Esophagus (tissue), 2 donors: ENCODE measurements around the gene FTSJ3. TPM values are rescaled to one million over a fixed set of nuclear protein-coding genes. Genes with fewer than 3 reads are reported as not detected.

Source experiments
- H3K27ac ChIP-seq, 2 donors: one replicate each; pipeline ENCODE4 v1.5.1; 2013; ENCODE audit warnings: low read depth in 2 of 2, mild to moderate bottlenecking in 2 of 2, inconsistent platforms in 1 of 2, low read length in 1 of 2, moderate library complexity in 1 of 2
- H3K27me3 ChIP-seq, 2 donors: one replicate each; pipeline ENCODE4 v1.6.1; 2013; ENCODE audit warnings: low read length in 2 of 2, control low read depth in 1 of 2, mild to moderate bottlenecking in 1 of 2; ENCODE audit not compliant: insufficient read depth in 2 of 2, control insufficient read depth in 1 of 2
- H3K36me3 ChIP-seq, 2 donors: one replicate each; pipeline ENCODE4 v1.6.1; 2013; ENCODE audit warnings: low read length in 1 of 2; ENCODE audit not compliant: control insufficient read depth in 2 of 2, insufficient read depth in 2 of 2
- H3K4me1 ChIP-seq, 2 donors: one replicate each; pipeline ENCODE4 v1.6.1; 2013; ENCODE audit warnings: low read length in 1 of 2; ENCODE audit not compliant: control insufficient read depth in 2 of 2, insufficient read depth in 2 of 2
- H3K4me3 ChIP-seq, 2 donors: one replicate each; pipeline ENCODE4 v1.5.1; 2013; ENCODE audit warnings: low read length in 2 of 2, mild to moderate bottlenecking in 2 of 2, low read depth in 1 of 2, moderate library complexity in 1 of 2
- H3K9me3 ChIP-seq, 2 donors: one replicate each; pipeline ENCODE4 v1.6.1; 2013; ENCODE audit warnings: mild to moderate bottlenecking in 2 of 2, low read depth in 1 of 2, low read length in 1 of 2, moderate library complexity in 1 of 2; ENCODE audit not compliant: control insufficient read depth in 2 of 2, insufficient read depth in 1 of 2
- WGBS, 2 donors: extraction: QIAGEN DNeasy Blood & Tissue Kit; methylation state at CpG; one replicate each; pipeline ENCODE4 v1.1.7; 2013; 5-methylcytosine and 5-hydroxymethylcytosine counted together
- polyA plus RNA-seq, 2 donors: library from polyadenylated mRNA; stranded (reverse); fragments of 200-250 nt; gene quantifications; one replicate each; pipeline ENCODE4 v1.2.3, GENCODE V29; 2013
- donor health status: healthy with polysubstance abuse.
- donor health status: Bipolar disorder and iron deficiency.

FTSJ3 gene
- polyA plus RNA-seq, 2 donors = 15.1 to 18.5 TPM

- Histone ChIP-seq H3K4me3 (no peak overlapping the region), H3K27ac (peak overlapping the region in 1 of 2 donors; percentile 40), H3K9me3 (no peaks in the 10 kb centered on the region), H3K27me3 (no peaks in the 10 kb centered on the region), H3K36me3 (peaks cover 0 to 2% of the 10 kb centered on the region in 2 donors), H3K4me1 (peaks cover 0 to 2% of the 10 kb centered on the region in 2 donors)
- 49 to 67% methylated on average over 1 of the region's 1 CpG for WGBS, 2 donors
Measured at GRCh38 chr17:63780507-63780906, 47.0 kb downstream of the FTSJ3 start.

DNA sequence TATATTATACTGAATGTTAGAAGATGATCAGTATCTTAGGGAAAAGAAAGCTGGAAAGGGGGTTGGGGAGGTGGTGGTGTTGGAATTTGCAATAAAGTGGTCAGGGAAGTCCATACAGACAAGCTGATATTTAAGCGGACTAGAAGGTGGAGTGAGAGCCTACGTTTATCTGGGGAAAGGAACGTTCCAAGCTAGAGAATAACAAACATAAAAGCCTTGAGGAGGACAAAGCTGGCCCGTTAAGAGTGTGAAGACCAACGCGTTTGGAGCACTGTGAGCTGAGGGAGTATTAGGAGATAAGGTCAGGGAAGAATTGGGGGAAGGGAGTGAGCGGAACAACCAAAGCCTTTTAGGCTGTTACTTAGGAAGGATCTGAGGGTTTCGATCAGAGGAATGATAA is 52.0 kb downstream of the FTSJ3 start:
- Histone ChIP-seq H3K9me3 (no peaks in the 10 kb centered on the region), H3K4me1 (peaks cover 0 to 2% of the 10 kb centered on the region in 2 donors), H3K27me3 (no peaks in the 10 kb centered on the region), H3K36me3 (peaks cover 0 to 2% of the 10 kb centered on the region in 2 donors), H3K4me3 (peak overlapping the region; percentile 89), H3K27ac (no peak overlapping the region)
- WGBS, 2 donors = 21 to 24% methylated on average over 8 of the region's 8 CpGs

- H3K36me3 ChIP-seq = peaks cover 0 to 2% of the 10 kb centered on the region in 2 donors
- peak overlapping the region; percentile 89 for H3K4me3 ChIP-seq
- H3K9me3 ChIP-seq = no peaks in the 10 kb centered on the region
- H3K27me3 ChIP-seq = no peaks in the 10 kb centered on the region
- 0 to 3% methylated on average over 4 of the region's 4 CpGs for WGBS, 2 donors
- peak overlapping the region; percentile 98 to 99 for H3K27ac ChIP-seq
- H3K4me1 ChIP-seq = peaks cover 0 to 2% of the 10 kb centered on the region in 2 donors
Measured at GRCh38 chr17:63774969-63775265, 52.5 kb downstream of the FTSJ3 start.

DNA sequence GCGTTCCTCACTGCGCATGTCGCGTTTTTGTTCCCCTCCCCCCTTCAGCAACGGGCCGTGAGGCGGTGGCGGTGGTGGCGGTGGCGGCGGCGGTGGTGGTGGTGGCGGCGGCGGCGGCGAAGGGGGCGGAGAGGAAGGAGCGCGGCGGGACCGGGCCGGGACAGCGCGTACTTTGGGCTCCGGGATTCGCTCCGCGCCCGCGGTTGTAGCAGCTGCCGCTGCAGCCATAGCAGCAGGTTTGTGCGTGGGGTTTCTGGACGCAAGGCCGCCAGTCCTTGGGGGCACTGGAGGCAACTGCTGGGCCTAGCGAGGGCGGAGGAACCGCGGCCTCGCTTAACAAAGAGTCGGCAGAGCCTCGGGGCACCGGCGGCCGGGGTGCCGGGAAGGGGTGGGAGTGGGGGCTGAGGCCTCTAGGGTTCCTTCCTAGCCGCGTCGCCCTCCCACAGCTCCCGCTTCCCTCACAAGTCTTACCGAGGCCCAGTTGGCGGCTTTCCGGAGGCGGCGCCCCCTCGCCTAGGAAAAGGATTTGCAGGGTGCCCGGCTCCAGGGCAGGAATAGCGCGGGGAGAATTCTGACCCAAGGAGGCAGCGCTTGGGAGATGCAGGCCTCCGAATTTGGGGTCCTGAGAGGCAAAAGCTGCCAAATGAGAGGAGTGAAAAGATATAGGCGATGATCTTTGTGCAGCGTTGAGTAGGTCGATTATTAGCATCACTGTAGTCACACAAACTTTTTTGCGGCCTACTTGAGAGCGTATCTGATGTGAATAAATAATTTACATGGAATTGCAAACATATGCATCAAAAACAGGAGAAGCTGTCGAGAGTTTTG is 53.1 kb downstream of the FTSJ3 start, which contains the start of gene DDX42:
Gene DDX42, plus strand, starts transcription at position 30 of the 828 bp plus-strand sequence. CDS start 12,880 bp downstream, outside the sequence.
- peak within 1 kb of the TSS; percentile 98 to 99 for H3K27ac ChIP-seq
- H3K4me3 ChIP-seq = peak within 1 kb of the TSS; percentile 89
- peaks cover 0 to 2% of the 10 kb centered on the region in 2 donors for H3K4me1 ChIP-seq
- H3K9me3 ChIP-seq = no peaks in the 10 kb centered on the region
- no peaks in the 10 kb centered on the region for H3K27me3 ChIP-seq
- WGBS, 2 donors = 0 to 1% methylated on average over 57 to 64 of the region's 67 CpGs
- peaks cover 0 to 2% of the 10 kb centered on the region in 2 donors for H3K36me3 ChIP-seq

DNA sequence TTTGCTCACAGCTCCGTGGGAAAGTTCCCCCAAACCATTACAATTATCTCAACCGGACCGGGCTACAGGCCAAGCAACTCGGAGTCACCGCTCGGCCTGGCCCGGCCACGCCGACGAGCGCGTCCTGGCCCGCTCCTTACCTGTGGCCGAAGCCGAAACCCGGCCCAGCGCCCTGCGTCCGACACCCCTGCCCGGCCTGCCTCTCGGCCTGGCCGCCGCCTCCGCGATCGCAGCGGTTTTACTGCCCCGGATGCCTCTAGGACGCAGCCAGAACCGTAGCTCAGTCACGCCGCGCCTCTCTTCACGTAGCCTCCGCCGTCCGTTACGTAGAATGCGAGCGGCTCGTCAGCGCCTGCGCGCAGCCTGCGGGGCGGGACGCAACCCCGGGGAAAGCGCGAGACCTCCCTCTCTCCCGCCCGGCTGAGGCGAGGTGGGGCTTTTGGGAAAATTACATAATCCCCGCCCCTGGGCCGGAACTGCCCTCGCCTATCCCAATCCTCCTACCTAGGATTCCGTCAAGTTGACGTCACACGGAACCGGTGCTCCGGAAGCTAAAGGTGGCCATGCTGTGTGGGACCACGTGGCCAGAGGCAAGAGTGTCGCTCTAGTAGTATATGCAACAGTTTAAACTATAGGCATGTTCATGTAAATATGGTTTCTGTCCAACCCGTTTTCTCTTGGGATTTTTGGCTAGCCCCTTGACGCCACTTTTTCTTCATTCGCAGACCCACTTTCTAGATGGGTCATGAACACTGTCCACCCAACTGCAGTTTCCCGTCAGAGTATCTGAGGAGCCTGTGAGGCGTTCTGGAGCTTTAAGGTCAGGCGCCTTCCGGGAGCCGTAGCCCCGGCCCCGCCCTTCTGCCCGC is 54.0 kb downstream of the FTSJ3 start, which contains the start of gene CCDC47:
Gene CCDC47, minus strand, starts transcription at position 326 of the 869 bp plus-strand sequence. CDS start 7,422 bp downstream, outside the sequence.
- H3K9me3 ChIP-seq = no peaks in the 10 kb centered on the region
- H3K27ac ChIP-seq = peak within 1 kb of the TSS; percentile 98 to 99
- peak within 1 kb of the TSS; percentile 89 for H3K4me3 ChIP-seq
- peaks cover 0 to 2% of the 10 kb centered on the region in 2 donors for H3K4me1 ChIP-seq
- no peaks in the 10 kb centered on the region for H3K27me3 ChIP-seq
- H3K36me3 ChIP-seq = peaks cover 0 to 2% of the 10 kb centered on the region in 2 donors
- 0 to 1% methylated on average over 74 of the region's 74 CpGs for WGBS, 2 donors

- Histone ChIP-seq H3K9me3 (no peaks in the 10 kb centered on the region), H3K27ac (peak overlapping the region; percentile 98 to 99), H3K27me3 (no peaks in the 10 kb centered on the region), H3K36me3 (peaks cover 0 to 2% of the 10 kb centered on the region in 2 donors), H3K4me1 (peaks cover 0 to 2% of the 10 kb centered on the region in 2 donors), H3K4me3 (peak overlapping the region; percentile 89)
- 4 to 5% methylated on average over 7 of the region's 7 CpGs for WGBS, 2 donors
Measured at GRCh38 chr17:63772801-63773271, 54.6 kb downstream of the FTSJ3 start.

Other genes starting within 250 kb of the FTSJ3 start
- gene TACO1, start 226.8 kb downstream of the FTSJ3 start, polyA plus RNA-seq = 10 to 100 TPM in 1 of 2 donors, 1 to 10 TPM in 1; 8.5 to 17.2 TPM
- 10 to 100 TPM; 10.5 to 12.1 TPM for gene MAP3K3, start 205.2 kb downstream of the FTSJ3 start, polyA plus RNA-seq
- gene LIMD2, start 127.5 kb downstream of the FTSJ3 start, polyA plus RNA-seq = 1 to 10 TPM; 4.6 to 6.3 TPM
- 10 to 100 TPM; 15.5 to 17.2 TPM for gene STRADA, start 85.9 kb downstream of the FTSJ3 start, polyA plus RNA-seq
- 10 to 100 TPM; 16.3 to 36.4 TPM for gene CCDC47, start 54.1 kb downstream of the FTSJ3 start, polyA plus RNA-seq
- 10 to 100 TPM; 48.7 to 69.6 TPM for gene DDX42, start 53.5 kb downstream of the FTSJ3 start, polyA plus RNA-seq
- gene PSMC5, start 232 bp downstream of the FTSJ3 start, polyA plus RNA-seq = 100 to 1,000 TPM; 137 to 156 TPM
- 10 to 100 TPM; 54.4 to 62.4 TPM for gene SMARCD2, start 15.0 kb upstream of the FTSJ3 start, polyA plus RNA-seq
- not detected for gene CSH2, start 46.0 kb upstream of the FTSJ3 start, polyA plus RNA-seq
- not detected for gene GH2, start 54.3 kb upstream of the FTSJ3 start, polyA plus RNA-seq
- gene CSH1, start 68.9 kb upstream of the FTSJ3 start, polyA plus RNA-seq = not detected
- not detected for gene CSHL1, start 83.6 kb upstream of the FTSJ3 start, polyA plus RNA-seq
- gene GH1, start 91.2 kb upstream of the FTSJ3 start, polyA plus RNA-seq = not detected
- gene CD79B, start 104.7 kb upstream of the FTSJ3 start, polyA plus RNA-seq = 1 to 10 TPM; 1.2 to 1.5 TPM
- under 1 TPM; 0.01 to 0.08 TPM for gene SCN4A, start 145.3 kb upstream of the FTSJ3 start, polyA plus RNA-seq
- under 1 TPM; 0.07 to 0.22 TPM for gene PRR29, start 170.7 kb upstream of the FTSJ3 start, polyA plus RNA-seq
- 1 to 10 TPM; 4.2 to 8.9 TPM for gene ICAM2, start 193.0 kb upstream of the FTSJ3 start, polyA plus RNA-seq